ENCODE data around the gene EXOC2. TPM values are rescaled to one million over a fixed set of nuclear protein-coding genes. Genes with fewer than 3 reads are reported as not detected.

The EXOC2 gene, protein sequence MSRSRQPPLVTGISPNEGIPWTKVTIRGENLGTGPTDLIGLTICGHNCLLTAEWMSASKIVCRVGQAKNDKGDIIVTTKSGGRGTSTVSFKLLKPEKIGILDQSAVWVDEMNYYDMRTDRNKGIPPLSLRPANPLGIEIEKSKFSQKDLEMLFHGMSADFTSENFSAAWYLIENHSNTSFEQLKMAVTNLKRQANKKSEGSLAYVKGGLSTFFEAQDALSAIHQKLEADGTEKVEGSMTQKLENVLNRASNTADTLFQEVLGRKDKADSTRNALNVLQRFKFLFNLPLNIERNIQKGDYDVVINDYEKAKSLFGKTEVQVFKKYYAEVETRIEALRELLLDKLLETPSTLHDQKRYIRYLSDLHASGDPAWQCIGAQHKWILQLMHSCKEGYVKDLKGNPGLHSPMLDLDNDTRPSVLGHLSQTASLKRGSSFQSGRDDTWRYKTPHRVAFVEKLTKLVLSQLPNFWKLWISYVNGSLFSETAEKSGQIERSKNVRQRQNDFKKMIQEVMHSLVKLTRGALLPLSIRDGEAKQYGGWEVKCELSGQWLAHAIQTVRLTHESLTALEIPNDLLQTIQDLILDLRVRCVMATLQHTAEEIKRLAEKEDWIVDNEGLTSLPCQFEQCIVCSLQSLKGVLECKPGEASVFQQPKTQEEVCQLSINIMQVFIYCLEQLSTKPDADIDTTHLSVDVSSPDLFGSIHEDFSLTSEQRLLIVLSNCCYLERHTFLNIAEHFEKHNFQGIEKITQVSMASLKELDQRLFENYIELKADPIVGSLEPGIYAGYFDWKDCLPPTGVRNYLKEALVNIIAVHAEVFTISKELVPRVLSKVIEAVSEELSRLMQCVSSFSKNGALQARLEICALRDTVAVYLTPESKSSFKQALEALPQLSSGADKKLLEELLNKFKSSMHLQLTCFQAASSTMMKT
- total RNA-seq, result 36.5 and 40.4 TPM in 2 replicates

DNA sequence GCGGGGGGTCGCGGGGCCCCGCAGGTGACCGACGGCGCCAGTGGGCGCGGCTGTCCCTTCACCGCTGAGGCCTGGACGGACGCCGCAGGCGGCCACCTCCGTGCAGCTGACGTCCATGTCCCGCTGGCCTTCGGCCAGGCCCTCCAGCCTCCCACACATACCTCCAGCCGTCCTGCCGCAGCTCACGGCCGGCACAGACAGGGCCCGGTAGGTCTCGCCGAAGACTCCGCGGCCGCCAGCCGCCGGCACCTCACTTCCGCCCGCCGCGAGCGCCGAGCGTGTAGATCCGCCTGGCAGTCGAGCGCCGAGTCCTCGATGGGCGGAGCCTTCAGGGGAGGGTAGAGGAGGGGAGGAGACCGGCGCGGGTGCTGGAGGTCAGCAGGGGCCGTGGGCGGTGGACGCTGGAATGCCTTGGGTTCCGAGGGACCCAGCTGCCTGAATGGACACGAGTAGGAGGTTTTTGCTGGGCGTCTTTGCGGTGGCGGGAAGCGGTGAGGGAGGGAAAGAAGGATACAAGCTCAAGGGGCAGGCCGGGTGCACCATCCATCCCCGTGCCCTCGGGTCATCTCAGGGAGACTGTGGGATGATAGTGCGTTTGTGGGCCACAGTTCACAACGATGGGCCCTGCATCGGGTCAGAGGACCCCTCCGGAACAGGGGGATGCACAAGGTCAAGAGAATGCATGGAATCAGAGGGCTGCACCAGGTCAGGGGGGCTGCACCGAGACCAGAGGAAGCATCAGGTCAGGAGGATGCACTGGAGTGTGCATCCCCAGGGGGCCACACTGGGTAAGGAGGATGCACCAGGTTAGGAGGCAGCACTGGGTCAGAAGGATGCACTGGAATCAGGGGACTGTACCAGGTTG lies at the start of gene EXOC2:
EXOC2 (minus strand) TSS at position 282 of the 865 bp plus-strand sequence. CDS start 55,321 bp downstream, outside the sequence.
- no peak for DNase-seq (ENCODE audit: extremely low read depth, low read depth, low spot score)

GRCh38 chr6:741410-742339 lies 48.7 kb upstream of the EXOC2 start:
- DNase-seq (ENCODE audit: extremely low read depth, low read depth, low spot score), result no peak

GRCh38 chr6:736657-737446 lies 43.9 kb upstream of the EXOC2 start:
- no peak for DNase-seq (ENCODE audit: extremely low read depth, low read depth, low spot score)

GRCh38 chr6:733431-734219 lies 40.7 kb upstream of the EXOC2 start:
- DNase-seq (ENCODE audit: extremely low read depth, low read depth, low spot score), result no peak

GRCh38 chr6:731924-732323 lies 39.0 kb upstream of the EXOC2 start:
- DNase-seq (ENCODE audit: extremely low read depth, low read depth, low spot score), result no peak

DNA sequence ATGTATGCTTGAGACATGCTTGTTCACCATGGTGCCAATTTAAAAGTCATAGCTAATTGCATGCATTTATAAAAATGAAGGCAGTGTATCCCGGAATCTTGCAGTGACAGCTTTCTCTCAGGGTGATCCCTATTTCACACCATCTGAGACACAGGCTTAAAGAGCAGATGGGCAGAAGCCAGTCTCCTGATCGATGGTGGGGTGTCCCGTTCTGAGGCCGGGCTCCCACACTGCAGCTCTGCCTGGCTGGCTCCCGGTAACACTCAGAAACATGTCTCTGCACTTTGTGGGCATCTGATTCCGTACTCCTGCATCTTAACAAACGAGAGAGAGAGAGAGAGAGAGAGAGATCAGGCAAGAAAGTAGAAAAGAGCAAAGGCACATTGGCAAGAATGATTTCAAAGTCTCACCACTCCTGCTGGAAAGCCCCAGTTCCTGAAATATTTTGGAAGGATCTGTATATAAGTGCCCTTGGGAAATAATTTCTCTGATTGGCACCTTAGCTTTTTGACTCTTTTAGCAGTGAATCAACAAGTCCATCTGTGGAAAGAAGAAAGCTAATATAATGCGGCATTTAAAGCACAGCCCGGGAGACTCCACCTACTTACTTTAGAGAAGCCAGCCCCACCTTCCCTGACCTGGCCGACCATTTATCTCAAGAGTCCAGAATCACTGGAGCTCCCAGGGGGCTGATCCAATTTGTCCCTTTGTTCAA lies 36.8 kb upstream of the EXOC2 start:
- no peak for DNase-seq (ENCODE audit: extremely low read depth, low read depth, low spot score)

DNA sequence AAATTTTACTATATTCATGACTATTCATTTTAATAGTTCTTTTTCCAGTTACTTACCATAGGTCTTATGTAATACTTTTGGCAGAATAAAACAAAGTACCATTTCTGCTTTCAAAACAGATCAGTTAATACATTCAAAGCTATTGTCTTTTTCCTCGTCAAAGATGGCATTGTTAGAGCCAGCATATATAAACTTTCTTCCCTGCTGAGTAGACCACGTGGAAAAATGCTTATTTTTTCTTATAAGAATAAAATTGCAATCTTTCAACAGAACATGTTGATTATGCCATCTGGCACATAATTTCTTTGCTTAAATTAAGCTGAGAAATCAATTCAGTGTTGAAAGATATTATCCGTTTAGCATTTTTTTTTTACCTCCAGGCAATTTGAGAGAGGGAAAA lies 34.9 kb upstream of the EXOC2 start:
- DNase-seq (ENCODE audit: extremely low read depth, low read depth, low spot score), result no peak

- no peak for DNase-seq (ENCODE audit: extremely low read depth, low read depth, low spot score)
These were observed 30.6 kb upstream of the EXOC2 start for GRCh38 chr6:723540-723939.

DNA sequence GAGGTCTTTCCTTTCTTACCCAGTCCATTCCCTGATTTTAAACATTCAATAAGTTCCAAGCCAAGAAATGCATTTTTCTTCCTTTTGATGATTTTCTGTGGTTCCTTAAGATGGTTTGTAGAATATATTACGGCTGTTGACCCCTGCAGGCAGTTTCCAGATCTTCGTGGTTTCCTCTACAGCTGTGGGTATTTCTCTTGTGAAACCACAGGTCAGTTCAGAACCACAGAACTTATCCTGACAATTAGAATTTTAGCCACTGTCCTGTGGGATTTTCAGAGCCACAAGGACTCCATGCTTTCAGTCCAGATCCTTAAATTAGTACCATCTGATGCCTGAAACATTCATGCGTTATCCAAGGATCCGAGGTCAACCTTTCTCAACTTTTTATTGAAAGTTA lies 29.7 kb upstream of the EXOC2 start:
- no peak for DNase-seq (ENCODE audit: extremely low read depth, low read depth, low spot score)

- DNase-seq (ENCODE audit: extremely low read depth, low read depth, low spot score), result no peak
These were observed 29.2 kb upstream of the EXOC2 start for GRCh38 chr6:722077-722524.

DNA sequence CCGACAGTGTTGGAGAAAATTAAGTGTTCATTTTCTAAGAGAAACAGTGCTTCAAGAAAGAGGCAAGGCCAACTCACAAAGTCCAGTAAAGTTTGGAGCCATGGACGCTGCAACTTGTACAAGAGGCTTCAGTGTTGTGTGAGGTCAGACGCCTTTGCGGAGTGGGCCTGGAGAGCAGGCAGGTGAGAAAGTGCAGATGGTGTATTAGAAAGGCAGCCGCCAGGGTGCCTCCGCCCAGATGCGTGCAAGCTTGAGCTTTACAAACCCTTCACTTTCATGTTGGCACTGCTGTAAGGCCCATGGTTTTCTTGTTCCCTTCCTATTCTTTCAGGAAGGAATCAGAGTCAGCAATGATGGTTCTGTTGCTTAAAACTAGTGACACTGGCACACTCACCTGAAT lies 25.4 kb upstream of the EXOC2 start:
- no peak for DNase-seq (ENCODE audit: extremely low read depth, low read depth, low spot score)

GRCh38 chr6:717135-717534 lies 24.2 kb upstream of the EXOC2 start:
- DNase-seq (ENCODE audit: extremely low read depth, low read depth, low spot score), result no peak

DNA sequence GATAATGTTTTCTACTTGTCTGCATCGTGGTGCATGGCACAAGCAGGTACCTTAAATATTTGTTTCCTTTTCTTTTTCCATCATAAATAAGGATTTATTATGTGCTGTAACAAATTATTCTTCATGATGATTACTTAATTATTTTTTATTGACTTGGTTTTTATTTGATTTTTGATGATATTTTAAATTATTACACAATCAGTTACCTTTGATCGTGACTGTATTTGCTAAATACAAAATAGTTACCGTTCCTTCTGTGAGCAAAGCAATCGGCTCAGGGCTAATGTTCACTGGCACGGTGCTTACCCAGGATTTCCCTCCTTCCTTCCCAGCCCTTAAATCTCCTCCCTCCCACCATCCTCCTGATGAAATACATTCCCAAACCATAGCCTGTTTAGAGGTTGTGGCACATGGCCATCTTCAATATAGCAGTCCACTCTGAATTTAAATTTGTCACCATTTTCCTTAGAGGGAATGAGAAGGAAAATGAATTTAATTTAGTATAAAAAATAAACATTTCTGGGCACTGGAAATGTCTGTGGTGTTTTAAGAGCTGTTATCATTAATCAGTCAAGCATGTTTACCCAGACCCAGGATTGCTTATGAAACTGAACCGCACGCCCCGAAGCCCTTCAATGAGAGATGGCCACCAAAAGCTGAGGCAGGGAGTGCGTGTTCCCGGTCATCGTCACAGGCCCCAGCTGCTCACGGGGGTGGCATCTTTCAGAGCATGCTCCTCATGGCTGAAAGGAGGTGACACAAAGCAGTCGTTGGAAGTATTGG lies 23.0 kb upstream of the EXOC2 start:
- no peak for DNase-seq (ENCODE audit: extremely low read depth, low read depth, low spot score)

GRCh38 chr6:714100-714499 lies 21.2 kb upstream of the EXOC2 start:
- no peak for DNase-seq (ENCODE audit: extremely low read depth, low read depth, low spot score)

DNA sequence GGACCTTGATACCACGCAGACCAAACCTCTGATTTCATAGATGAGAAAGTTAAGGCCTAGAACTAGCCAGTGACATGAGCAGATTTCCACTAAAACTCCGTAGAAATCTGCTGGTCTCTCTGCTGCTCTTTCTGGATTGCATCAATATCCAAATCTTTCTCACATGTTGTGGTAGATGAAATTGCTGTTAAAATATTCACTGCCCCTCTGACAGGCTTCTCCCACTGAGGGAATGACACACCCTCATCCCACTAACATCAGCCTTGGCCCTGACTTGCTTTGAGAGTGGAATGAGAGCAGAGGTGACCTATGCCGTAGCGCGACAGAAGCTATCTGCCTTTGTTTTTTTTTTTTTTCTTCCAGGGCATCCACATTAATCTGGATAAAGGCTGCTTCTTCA lies 20.4 kb upstream of the EXOC2 start:
- no peak for DNase-seq (ENCODE audit: extremely low read depth, low read depth, low spot score)

GRCh38 chr6:712805-713204 lies 19.9 kb upstream of the EXOC2 start:
- no peak for DNase-seq (ENCODE audit: extremely low read depth, low read depth, low spot score)

DNA sequence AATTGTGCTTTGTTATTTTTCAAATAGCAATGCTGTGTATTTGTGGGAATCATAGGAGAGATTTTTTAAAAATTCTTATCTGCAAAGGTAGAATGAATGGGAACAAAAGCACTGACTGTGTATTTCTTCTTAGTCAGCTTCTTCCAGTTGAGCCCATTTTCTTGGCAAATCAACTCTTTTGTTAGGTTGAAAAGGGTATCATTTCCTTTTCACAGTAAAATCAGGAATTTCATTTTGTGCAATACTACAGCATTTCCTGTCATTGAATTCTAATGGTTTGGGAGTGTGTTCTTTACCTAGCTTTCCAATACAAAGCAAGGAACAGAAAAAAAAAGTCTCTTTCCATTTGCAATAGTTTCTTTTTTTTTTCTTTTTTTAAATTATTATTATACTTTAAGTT lies 19.0 kb upstream of the EXOC2 start:
- DNase-seq (ENCODE audit: extremely low read depth, low read depth, low spot score), result no peak
